GM04503 (cell line): ENCODE measurements around the gene MYOM1.

ENCODE experiments used
- DNase-seq: peaks from one replicate; pipeline ENCODE4 v3.0.0-alpha.2; 2012; ENCODE audit warnings: low read depth

MYOM1 gene

DNA sequence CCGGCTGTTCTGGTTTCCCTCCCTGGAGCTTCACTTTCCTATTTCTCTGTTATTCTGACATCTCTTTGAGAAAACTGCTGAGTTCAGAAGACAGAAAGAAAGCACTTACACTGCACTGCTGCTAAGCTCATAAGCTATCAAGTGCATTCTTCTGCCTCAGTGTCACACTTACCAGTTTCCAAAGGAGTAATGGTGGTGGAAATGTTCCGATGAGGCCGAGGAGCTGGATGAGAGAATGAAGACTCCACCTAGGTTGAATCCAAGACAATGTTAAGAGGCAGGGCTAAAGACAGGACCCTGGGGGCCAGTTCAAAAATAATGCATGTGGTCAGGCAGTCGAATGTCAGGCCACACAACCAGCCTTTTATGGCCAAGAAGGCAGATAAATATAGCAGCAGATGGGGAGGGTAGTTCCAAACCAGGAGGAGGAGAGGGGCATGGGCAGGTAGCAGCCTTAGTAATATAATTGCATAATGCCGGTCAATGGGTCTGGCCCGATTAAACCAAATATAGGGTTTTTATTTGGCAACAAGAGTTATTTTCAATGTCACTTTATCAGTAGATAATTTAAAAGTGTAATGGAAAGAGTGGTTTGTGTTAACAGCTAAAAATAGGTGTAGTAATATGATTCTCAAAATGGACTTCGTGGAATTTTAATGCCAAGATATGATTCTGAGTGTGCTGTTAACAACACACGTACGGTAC is at the start of gene MYOM1:
TSS of gene MYOM1 (minus strand) at position 338 of the 705 bp plus-strand sequence. CDS start 4,745 bp downstream, outside the sequence.
- DNase-seq = no peak

- peak; percentile 60 for DNase-seq
Observed at GRCh38 chr18:3269241-3269913, 49.6 kb upstream of the MYOM1 start.

DNA sequence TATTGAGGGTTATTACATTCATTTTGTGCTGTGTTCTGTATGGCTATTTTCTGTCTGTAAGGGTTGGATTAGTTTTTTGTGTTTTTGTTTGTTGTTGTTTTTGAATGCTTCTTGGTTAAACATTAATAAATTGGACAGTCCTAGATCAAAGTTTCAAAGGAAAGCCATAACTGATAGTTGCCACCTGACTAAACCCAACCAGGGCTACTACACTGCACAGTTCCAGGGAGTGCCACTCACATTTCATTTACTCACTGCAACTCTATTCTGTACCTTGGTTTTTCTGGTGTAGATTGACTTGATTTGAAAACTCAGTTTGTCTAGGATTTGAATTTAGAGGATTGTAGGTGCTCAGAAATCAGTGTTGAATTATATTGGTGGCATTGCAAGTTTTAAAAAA is 48.5 kb upstream of the MYOM1 start:
- DNase-seq = no peak

DNA sequence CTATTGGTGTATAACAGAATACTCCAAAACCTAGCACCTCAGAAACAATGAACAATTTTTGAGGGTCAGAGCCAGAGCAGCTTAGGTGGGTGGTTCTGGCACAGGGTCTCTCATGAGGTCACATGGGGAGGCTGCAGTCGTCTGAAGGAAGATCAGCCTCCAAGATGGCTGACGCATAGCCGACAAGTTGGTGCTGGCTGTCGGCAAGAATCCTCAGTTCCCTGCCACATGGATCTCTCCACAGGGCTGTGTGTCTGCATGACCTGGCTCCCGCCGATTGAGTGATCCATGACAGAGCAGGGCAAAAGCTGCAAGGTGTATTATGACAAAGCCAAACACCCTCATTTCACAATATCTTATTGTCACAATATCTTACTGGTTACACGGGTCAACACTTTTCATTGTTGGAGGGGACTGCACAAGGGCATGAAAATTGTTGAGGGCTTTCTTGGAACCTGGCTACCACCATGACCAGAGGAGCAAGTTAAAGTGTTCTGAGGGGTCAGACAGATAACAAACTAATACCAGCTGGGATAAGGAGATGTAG is 46.4 kb upstream of the MYOM1 start:
- DNase-seq = no peak

DNA sequence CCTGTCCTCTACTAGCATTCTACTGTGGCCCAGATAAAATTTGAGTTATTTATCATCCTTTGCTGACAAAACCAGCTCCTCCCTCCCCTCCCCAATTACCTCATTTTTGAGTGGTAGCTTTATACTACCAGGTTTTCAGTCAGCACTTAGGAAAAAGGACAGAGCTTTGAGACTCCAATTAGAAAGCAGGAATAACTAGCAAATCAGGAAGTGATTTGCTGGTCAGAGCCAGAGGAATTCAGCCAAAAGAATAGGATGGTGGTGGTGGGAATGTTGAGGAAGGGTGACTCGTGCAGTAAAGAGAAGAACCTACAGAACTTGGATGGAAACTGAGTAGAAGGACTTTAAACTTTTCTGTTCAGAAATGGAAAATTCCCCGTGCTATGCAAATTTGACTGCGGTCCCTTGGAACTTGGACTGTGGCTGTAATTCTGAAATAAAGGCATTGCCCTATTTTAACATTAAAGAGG is 45.8 kb upstream of the MYOM1 start:
- DNase-seq = no peak

- no peak for DNase-seq
Observed at GRCh38 chr18:3264362-3264761, 44.6 kb upstream of the MYOM1 start.

DNA sequence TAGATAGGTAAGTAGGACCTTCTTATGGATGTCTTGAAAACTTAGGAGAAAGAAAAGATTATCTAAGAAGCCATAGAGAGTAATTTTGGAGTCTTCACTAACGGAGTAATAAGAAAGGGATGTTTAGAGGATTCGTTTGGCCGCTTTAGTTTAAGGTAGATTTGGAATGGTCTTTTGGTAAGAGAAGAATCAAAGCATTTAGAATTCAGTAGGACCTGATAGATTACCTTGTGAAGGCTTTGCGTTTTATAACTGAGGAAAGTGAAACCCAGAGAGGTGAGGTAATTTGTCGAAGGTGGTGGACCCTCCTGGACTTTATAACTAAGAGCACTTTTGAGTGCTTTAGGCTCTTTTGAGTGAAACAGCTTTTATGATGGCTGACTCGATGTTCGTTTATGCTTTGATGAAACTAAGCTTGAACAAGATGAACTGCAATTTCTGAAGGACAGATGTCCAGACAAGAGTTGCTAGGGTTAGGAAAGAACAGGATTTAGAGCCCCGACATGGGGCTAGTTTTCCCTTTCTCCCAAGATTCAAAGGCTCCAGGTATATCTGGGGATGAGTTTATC is 43.4 kb upstream of the MYOM1 start:
- DNase-seq = no peak

DNA sequence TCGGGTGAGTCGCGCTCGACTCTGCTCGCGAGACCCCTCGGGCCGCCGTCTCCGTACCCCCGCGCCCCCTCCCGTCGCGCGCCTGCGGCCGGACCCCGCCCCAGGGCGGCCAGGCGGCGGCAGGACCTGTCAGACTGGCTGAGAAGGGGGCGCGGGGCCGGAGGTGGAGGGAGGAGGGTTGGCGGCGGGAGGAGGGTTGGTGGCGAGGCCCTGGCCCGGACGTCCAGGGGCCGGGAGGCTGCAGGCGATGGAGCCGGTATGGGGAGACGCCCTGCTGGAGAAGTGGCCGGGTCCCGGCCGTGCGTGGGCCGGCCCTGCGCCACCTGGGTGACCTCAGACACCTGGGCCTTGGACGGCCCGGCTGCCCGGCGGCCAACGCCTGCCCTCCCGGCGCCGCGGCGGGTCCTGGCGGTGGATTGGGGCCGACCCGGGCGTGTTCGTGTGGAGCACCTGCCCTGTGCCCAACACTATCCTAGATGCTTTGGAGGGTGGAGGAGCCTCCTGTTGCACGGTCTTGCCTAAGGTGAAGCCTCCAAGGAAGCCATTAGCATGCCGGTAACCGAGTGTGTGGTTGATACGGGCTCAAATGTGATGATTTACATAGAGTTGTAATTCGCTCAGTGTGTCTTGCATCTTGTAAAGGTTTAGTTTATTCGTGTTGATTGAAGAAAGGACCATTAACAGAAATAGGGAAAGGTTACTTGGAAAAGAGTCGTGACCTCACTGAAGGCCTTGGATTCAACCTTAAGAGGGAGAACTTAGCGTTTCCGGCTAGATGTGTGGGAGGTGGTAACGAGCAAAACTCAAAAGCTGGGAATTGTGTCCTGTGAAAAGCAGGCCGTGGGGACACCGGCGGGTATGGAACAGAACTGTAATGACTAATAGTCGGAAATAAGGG is 42.7 kb upstream of the MYOM1 start:
- DNase-seq = no peak

DNA sequence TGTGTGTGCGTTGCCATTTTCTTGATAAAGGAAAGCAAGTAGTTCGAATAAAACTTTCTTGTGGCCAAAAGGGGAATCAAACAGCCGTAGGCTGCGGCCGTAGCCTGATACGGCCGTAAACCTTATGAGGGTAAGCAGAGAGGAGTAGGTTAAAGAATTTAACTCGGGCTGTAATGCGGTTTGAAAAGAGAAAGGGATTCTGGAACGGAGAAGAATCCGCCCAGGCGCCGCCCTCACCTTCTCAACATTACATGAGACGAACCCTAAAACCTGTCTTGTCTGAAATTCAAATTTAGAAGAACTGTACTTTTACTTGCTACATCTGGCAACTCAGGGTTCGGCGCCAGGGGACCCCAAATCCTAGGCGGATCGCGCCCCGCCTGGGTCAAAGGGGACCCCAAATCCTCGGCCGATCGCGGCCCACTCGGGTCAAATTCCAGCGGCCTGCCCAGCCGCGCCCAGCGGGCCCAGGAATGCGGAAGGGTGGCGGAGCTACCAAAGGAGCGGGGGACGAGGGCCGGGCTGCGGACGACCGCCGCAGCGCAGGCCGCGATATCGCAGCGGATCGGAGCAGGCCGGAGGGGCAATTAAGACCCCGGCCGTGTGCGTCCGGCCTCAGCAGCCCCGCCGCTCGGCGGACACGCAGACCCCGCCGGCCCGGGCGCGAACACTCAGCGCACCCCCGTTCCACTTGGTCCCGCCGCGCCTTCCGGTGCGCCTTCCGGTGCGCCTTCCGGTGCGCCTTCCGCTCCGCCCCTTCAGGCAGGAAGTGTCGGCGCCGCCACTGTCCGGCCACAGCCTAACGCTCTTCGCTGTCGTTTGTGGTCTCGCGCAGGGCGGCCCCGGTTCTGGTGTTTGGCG is 41.8 kb upstream of the MYOM1 start, which contains the start of gene MYL12B:
TSS of gene MYL12B (plus strand) at position 761 of the 861 bp plus-strand sequence. CDS start 10,766 bp downstream, outside the sequence.
- DNase-seq = no peak

GRCh38 chr18:3260995-3261372 is 41.2 kb upstream of the MYOM1 start:
- DNase-seq = no peak

DNA sequence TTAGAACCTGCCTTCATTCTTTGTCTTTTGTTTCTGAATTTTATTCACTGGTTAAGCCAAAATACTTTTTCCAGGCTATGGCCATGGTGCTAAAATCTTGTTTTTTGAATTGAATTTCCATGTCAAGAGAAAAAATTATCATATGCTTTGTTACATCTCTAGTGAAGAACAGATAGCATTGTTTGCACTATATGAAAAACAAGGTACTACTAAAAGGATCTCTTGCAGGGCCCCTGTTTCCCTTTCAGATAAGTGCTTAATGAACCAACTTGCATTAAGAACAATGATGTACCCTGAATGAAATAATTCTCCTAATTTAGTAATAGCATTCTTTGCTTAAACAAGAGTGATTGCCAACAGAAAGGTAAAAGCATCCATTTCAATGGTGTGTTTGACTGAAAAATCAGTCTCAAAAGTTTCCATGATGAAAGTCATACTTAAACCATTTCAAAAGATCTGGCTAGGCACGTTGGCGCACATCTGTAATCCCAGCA is 37.9 kb upstream of the MYOM1 start:
- no peak for DNase-seq

GRCh38 chr18:3256693-3257626 is 37.2 kb upstream of the MYOM1 start:
- no peak for DNase-seq

- no peak for DNase-seq
Observed at GRCh38 chr18:3255611-3256165, 35.9 kb upstream of the MYOM1 start.

- DNase-seq = no peak
Observed at GRCh38 chr18:3254725-3255124, 35.0 kb upstream of the MYOM1 start.

DNA sequence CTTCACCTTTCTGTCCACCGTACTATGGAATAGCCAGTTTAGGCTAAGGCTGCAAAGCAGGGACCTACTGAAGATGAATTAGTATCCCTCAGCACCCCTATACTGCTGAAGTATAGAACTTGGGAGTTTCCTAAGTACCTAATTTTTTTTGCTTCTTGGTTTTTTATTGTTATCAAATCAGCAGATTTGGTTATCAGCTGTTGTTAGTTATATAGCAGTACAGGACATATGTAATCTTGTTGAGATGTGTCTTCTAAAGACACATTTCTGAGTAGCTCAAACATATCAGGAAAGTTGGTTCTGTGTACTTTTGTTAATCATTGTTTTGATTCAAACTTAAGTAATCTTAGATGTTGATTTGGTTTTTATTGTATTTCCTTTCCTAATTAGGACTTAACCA is 33.1 kb upstream of the MYOM1 start:
- no peak for DNase-seq

DNA sequence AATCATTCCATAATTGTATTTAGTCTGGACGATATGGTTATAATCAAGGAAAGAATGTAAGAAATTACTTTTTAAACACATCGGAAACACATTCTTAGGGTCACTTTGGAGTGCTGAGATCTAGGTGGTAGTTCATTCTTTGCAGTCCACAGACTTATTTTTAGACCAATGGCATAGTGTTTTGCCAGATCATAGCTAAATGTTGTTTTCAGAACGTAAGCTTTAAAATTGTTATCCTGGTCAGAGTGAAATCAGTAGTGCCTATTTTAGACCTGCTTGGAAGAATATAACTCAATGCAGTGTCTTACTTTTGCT is 32.2 kb upstream of the MYOM1 start:
- peak; percentile 63 for DNase-seq

GRCh38 chr18:3251249-3251962 is 31.6 kb upstream of the MYOM1 start:
- no peak for DNase-seq

DNA sequence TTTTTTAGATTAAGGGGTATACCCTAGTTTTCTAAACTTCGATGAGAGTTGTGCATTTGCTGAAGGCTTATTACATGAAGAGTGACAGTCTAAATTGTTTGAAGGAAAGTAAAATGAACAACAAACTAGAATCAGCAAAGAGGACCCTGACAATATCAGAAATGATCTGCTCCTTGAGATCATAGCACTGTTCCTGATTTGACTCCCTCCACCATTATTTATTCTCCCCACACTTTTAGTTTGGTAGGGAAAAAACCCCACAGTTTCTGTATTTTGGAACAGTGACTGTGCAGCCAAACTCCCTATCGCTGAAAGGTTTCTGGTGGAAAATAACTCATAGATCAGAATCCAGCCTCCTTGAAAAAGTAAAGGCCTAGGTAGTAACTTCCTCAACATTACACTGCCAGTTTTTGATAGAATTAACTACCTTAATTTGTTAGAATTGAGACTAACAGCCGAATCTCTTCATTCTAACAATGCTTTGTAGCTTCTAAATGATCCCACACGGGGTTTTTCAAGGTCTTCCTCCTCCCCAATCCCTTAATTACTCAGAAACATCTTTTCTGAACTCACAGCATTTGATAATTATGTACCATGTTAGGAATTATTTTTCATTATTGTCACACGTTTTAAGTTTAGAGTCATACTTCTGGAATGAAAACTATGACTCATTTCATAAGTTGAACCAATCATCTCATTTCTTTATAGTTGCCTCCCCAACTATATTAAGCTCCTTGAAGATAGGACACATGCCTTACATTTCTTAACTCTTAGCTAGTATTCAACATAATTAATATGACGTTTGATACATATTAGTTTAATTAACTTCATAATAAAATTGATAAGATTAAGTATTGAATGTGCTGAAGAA is 30.7 kb upstream of the MYOM1 start:
- peak; percentile 81 for DNase-seq
